K562 (cell line): ENCODE data around the gene FEN1. TPM values are rescaled to one million over a fixed set of nuclear protein-coding genes. Genes with fewer than 3 reads are reported as not detected.

Experiments used
- BDP1 ChIP-seq: IDR thresholded peaks from 3 replicates; pipeline ENCODE4 v1.6.1; 2011; ENCODE audit not compliant: insufficient read length, insufficient read depth
- HNRNPH1 ChIP-seq: fragments of 200-400 bp; formaldehyde crosslinking; optimal IDR thresholded peaks from 2 replicates; pipeline ENCODE3; 2017; ENCODE audit warnings: low read depth, mild to moderate bottlenecking, low read length, moderate library complexity
- JUNB ChIP-seq: fragments of 450-650 bp; formaldehyde crosslinking; conservative IDR thresholded peaks from 2 replicates; pipeline ENCODE4 v1.4.0; 2020; ENCODE audit warnings: mild to moderate bottlenecking
- RBM14 ChIP-seq: fragments of 200-400 bp; formaldehyde crosslinking; IDR thresholded peaks from 2 replicates; pipeline ENCODE4 v1.6.1; 2018; ENCODE audit warnings: low read depth, mild to moderate bottlenecking, low read length, moderate library complexity, borderline replicate concordance; ENCODE audit not compliant: insufficient read depth
- RERE ChIP-seq: sonication (generic); formaldehyde crosslinking; IDR thresholded peaks from 2 replicates; pipeline ENCODE4 v1.8.0; 2023; ENCODE audit warnings: missing genetic modification reagents, mild to moderate bottlenecking, borderline replicate concordance
- SMARCA4 ChIP-seq: fragments of 450-650 bp; IDR thresholded peaks from 2 replicates; pipeline ENCODE4 v1.6.1; 2016
- ZNF165 ChIP-seq: fragments of 250-450 bp; sonication (Bioruptor Pico); IDR thresholded peaks from 2 replicates; pipeline ENCODE4 v1.4.0; 2020; ENCODE audit warnings: borderline replicate concordance
- ZNF239 ChIP-seq: fragments of 250-450 bp; sonication (Bioruptor Pico); IDR thresholded peaks from 2 replicates; pipeline ENCODE4 v1.4.0; 2020; ENCODE audit warnings: mild to moderate bottlenecking
- ZNF764 ChIP-seq: fragments of 250-450 bp; sonication (Bioruptor Pico); IDR thresholded peaks from 2 replicates; pipeline ENCODE4 v1.4.0; 2020; ENCODE audit warnings: low read depth, mild to moderate bottlenecking, moderate library complexity
- ZZZ3 ChIP-seq: fragments of 450-650 bp; IDR thresholded peaks from 2 replicates; pipeline ENCODE4 v1.6.1; 2016; ENCODE audit warnings: antibody characterized with exemption, mild to moderate bottlenecking, moderate library complexity
- polyA plus RNA-seq, 8 experiments: library from polyadenylated mRNA; depleted of rRNA in 4 of 8; stranded (reverse) in 5 of 8; unstranded in 3 of 8; fragments of >200 nt; fragmentation: Nextera tagmentation in 2 of 8; fragmentation: Illumina TruSeq in 1 of 8; extraction: Ambion mirVana in 2 of 8; extraction: Trizol in 1 of 8; gene quantifications; 2 replicates each; pipeline versions ENCODE4 v1.2.1 to v1.2.3, GENCODE V29; 2011 to 2014; ENCODE audit warnings: inconsistent platforms in 1 of 8, missing spikeins in 1 of 8
- total RNA-seq, 7 experiments: library from RNA; depleted of rRNA in 6 of 7; stranded (reverse); fragments of >200 nt in 6 of 7; fragmentation: Illumina TruSeq in 2 of 7; extraction: Trizol in 2 of 7; gene quantifications; 2 replicates each; pipeline versions ENCODE4 v1.2.1 to v1.2.3, GENCODE V29; 2011 to 2021; ENCODE audit warnings: low replicate concordance in 1 of 7
- TF ChIP-seq, protein P1 (sequence below): fragments of 450-650 bp; conservative IDR thresholded peaks from 2 replicates; pipeline ENCODE4 v1.6.1; 2016; ENCODE audit warnings: missing genetic modification characterization, low read depth, mild to moderate bottlenecking, missing compliant biosample characterization, moderate library complexity
- TF ChIP-seq, protein P2 (sequence below): fragments of 450-650 bp; IDR thresholded peaks from 2 replicates; pipeline ENCODE4 v1.6.1; 2014; ENCODE audit warnings: low read depth, mild to moderate bottlenecking, moderate library complexity, borderline replicate concordance
- TF ChIP-seq, protein P3 (sequence below): fragments of 450-650 bp; formaldehyde crosslinking; IDR thresholded peaks from 2 replicates; pipeline ENCODE4 v1.4.0; 2022; ENCODE audit warnings: missing genetic modification characterization
- TF ChIP-seq, protein P4 (sequence below): fragments of 450-650 bp; IDR thresholded peaks from 2 replicates; pipeline ENCODE4 v1.6.1; 2016; ENCODE audit warnings: borderline replicate concordance

The FEN1 gene
- total and polyA plus RNA-seq, 9 of the 15 experiments (the other 6 are each of a cell fraction or from before 2014, with no cell fraction given) = 58.1 to 156 (median 137) TPM

GRCh38 chr11:61792310-61793082 is at the start of gene FEN1, which contains the start of gene TMEM258 (continued):
- TF ChIP-seq ZZZ3 = peak; percentile 93; the same call in 1 of the 2 replicates
- no peak for TF ChIP-seq BDP1
- TF ChIP-seq SMARCA4 = no peak
- TF ChIP-seq, protein P1, sequence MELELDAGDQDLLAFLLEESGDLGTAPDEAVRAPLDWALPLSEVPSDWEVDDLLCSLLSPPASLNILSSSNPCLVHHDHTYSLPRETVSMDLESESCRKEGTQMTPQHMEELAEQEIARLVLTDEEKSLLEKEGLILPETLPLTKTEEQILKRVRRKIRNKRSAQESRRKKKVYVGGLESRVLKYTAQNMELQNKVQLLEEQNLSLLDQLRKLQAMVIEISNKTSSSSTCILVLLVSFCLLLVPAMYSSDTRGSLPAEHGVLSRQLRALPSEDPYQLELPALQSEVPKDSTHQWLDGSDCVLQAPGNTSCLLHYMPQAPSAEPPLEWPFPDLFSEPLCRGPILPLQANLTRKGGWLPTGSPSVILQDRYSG (tag) = 0 out of 2 replicates have a peak, but pooled peaks have one; percentile 16
- TF ChIP-seq JUNB (CRISPR knock-in tag) = no peak; the same call in 1 of the 2 replicates
- TF ChIP-seq ZNF764 = 0 out of 2 replicates have a peak, but pooled peaks have one; percentile 11
- TF ChIP-seq ZNF239 (CRISPR knock-in tag) = no peak
- no peak for TF ChIP-seq HNRNPH1
- TF ChIP-seq, protein P2, sequence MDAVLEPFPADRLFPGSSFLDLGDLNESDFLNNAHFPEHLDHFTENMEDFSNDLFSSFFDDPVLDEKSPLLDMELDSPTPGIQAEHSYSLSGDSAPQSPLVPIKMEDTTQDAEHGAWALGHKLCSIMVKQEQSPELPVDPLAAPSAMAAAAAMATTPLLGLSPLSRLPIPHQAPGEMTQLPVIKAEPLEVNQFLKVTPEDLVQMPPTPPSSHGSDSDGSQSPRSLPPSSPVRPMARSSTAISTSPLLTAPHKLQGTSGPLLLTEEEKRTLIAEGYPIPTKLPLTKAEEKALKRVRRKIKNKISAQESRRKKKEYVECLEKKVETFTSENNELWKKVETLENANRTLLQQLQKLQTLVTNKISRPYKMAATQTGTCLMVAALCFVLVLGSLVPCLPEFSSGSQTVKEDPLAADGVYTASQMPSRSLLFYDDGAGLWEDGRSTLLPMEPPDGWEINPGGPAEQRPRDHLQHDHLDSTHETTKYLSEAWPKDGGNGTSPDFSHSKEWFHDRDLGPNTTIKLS = peak; percentile 96
- TF ChIP-seq, protein P3, sequence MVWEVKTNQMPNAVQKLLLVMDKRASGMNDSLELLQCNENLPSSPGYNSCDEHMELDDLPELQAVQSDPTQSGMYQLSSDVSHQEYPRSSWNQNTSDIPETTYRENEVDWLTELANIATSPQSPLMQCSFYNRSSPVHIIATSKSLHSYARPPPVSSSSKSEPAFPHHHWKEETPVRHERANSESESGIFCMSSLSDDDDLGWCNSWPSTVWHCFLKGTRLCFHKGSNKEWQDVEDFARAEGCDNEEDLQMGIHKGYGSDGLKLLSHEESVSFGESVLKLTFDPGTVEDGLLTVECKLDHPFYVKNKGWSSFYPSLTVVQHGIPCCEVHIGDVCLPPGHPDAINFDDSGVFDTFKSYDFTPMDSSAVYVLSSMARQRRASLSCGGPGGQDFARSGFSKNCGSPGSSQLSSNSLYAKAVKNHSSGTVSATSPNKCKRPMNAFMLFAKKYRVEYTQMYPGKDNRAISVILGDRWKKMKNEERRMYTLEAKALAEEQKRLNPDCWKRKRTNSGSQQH (CRISPR knock-in tag) = no peak; the same call in 1 of the 2 replicates
- TF ChIP-seq, protein P4, sequence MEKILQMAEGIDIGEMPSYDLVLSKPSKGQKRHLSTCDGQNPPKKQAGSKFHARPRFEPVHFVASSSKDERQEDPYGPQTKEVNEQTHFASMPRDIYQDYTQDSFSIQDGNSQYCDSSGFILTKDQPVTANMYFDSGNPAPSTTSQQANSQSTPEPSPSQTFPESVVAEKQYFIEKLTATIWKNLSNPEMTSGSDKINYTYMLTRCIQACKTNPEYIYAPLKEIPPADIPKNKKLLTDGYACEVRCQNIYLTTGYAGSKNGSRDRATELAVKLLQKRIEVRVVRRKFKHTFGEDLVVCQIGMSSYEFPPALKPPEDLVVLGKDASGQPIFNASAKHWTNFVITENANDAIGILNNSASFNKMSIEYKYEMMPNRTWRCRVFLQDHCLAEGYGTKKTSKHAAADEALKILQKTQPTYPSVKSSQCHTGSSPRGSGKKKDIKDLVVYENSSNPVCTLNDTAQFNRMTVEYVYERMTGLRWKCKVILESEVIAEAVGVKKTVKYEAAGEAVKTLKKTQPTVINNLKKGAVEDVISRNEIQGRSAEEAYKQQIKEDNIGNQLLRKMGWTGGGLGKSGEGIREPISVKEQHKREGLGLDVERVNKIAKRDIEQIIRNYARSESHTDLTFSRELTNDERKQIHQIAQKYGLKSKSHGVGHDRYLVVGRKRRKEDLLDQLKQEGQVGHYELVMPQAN = peak; percentile 88
- TF ChIP-seq RBM14 = no peak
- TF ChIP-seq ZNF165 (CRISPR knock-in tag) = 0 out of 2 replicates have a peak, but pooled peaks have one; percentile 27
- no peak for TF ChIP-seq RERE (CRISPR knock-in tag)
